ENCODE data around the gene SLC22A31.
"Not testable (repeated sequence)": the region's sequence is repeated elsewhere in the genome, so short reads cannot be mapped to it uniquely, and the experiment has no call there.

Gene SLC22A31

DNA sequence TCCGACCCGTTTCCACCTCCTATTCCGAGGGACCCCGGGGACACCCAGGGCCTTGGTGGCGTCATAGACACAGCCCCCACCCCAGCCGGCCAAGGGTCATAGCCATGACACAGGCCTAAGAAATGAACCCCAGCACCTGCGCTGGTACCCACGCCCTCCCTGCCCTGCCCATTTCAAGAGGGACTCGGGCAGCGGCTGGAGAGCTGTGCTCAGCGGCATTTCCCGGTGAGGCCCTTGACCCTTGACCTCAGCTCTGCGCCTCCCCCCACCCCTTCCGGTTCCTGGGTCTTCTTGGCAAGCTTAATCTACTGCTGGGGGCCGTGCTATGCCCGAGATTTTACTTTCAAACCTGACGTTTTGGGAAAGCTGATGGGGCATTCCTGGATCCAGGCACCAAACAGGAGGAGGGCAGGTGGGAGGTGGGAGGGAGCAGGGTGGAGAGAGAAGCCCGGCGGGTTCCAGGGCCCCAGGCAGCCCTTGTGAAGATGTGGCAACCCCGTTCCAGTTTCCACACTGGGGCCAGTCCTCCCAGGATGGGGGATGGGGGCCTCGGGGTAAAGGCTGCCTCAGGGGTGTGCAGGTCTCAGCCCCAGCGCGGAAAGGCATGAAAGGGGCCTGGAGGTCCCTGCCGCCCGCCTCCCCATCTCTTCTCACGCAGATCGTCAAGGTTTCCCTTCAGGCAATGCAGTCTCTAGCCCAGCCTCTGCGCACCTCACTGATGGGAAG, at the start of gene SLC22A31:
SLC22A31 (minus strand) TSS at position 414 of the 726 bp plus-strand sequence; CDS start at position 378, 36 bp downstream.
- DNase-seq: no peak

DNA sequence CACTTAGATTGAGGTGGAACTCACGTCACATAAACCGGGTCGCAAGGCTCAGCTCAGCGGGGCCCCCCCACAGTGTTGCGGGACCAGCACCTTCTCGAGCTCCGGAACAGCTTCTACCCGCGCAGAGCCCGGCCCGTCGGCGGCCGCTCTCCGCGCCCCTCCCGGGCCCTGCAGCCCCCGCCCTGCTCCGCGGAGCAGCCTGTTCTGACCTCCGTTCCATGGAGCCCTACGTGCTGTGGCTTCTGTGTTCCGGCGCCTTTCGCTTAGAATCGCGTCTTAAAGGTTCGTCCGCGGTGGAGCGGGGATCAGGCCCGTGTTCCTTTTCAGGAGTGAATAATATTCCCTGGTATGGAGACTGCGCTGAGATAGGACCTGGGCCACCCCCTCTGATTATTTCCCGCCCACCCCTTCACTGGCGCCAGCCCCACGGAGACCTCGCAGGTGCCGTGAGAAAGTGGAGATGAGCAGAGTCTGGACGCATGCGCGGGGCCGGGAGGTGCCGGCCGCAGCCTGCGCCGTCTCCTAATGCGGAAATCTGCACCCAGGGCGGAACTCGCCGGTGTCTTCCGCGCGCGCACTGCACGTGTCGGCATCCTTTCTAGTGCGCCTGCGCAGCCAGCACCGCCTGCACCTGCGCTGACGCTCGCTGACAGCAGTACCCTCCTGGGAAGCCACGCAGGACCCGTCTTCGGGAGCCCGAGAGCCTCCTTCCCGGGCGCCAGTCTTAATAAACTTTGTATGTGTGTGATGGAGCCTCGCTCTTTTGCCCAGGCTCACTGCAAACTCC, 48.1 kb upstream of the SLC22A31 start:
- no peak for DNase-seq

- DNase-seq: not testable (repeated sequence)
These were observed 47.4 kb upstream of the SLC22A31 start for GRCh38 chr16:89247734-89248075.

DNA sequence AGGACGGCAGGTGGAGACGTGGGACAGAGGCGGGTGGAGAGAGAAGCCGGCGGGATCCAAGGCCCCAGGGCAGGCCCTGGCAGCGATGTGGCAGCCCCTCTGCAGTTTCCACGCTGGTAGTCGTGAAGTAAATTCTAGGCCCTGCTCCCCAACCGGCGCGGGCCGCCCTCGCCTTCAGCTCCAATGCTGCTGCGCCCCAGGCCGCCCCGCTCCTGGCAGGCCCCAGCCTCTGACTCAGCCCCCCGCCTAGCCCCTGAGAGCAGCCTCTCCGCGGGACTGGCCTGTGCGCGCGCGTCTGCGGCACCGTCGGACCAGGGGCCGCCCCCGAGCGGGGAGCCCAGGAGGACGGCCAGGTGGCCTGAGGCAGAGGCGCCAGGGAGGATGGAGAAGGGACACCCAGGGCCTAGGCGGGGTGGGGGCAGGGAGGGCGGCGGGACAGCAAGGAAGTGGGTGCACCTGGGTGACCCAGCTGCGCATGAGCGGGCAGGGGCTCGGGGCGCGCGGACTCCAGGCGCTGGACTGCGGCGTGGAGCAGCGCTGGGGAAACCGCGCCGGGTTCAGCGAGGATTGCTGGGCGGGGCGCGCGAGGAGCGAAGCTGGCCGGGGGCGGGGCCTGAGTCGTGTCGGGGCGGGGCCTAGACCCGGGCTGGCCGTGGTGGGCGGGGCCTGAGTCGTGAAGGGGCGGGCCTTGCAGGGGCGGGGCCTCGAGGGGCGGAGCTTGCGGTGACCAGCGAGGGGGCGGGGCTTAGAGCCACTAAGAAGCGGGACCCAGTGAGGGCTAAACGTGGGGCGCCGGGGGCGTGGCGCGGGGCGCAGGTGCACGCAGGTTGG, 46.8 kb upstream of the SLC22A31 start:
- peak; percentile 90 for DNase-seq

DNA sequence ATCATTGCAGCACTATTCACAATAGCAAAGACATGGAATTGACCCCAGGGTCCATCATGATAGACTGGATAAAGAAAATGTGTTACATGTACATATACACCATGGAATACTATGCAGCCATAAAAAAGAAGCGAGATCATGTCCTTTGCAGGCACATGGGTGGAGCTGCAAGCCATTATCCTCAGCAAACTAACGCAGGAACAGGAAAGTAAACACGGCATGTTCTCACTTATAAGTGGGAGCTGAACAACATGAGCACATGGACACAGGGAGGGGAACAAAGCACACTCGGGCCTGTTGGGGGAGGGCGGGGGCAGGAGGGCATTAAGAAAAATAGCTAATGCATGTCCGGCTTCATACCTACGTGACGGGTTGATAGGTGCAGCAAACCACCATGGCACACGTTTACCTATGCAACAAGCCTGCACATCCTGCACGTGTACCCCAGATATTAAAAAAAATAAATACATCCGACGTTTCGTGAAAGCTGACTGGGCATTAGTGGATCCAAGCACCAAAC, 46.1 kb upstream of the SLC22A31 start:
- no peak for DNase-seq

DNA sequence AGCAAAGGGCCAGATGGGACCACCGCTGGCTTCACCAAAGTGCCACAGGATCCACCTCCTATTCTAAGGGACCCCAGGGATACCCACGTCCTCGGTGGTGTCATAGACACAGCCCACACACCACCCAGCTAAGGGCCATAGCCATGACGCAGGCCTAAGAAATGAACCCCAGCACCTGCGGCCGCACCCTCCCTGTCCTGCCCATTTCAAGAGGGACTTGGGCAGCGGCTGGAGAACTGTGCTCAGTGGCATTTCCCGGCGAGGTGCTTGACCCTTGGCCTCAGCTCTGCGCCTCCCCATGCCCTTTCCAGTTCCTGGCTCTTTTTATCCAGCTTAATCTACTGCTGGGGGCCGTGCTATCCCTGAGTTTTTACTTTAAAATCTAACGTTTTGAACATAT, 44.4 kb upstream of the SLC22A31 start:
- no peak for DNase-seq

- not testable (repeated sequence) for DNase-seq
These were observed 43.9 kb upstream of the SLC22A31 start for GRCh38 chr16:89244264-89244663.

DNA sequence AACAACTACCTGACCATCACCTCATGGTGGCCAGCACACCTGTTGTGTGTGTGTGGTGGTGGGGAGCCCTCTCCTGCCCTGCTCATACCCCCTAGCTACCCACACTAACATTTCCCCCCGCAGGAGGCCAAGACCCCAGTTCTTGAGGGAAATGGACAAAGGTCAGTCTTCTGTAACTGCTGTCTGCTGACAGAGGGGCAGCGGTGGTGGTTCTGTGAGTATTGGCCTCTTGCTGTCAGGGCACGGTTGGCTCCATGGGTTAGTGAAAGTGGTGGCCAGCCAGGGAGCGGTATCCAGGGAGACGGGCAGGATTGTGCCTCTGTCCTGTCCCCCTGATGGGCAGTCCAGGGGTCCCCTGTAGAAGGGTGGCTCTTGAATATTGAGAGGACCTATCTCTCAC, 43.3 kb upstream of the SLC22A31 start:
- no peak for DNase-seq

GRCh38 chr16:89242795-89243200, 42.5 kb upstream of the SLC22A31 start:
- no peak for DNase-seq

GRCh38 chr16:89241187-89242007, 41.1 kb upstream of the SLC22A31 start:
- peak; percentile 83 for DNase-seq

GRCh38 chr16:89237733-89238132, 37.4 kb upstream of the SLC22A31 start:
- no peak for DNase-seq

- no peak for DNase-seq
These were observed 33.5 kb upstream of the SLC22A31 start for GRCh38 chr16:89233678-89234490.

DNA sequence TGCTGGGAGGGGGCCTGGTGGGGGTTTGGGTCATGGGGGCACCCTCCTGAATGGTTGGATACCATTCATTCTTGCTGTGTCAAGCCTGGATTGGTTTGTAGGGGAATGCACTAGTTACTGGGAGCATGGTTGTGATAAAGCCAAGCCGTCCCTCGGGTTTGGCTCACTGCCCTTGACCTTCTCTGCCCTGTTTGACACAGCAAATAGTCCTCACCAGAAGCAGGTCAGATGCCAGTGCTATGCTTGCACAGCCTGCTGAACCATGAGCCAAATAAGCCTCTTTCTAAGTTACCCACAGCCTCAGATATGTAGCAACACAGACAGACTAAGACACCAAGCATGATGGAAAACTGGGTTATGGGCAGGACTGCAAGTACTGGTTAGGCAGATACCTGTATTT, 31.8 kb upstream of the SLC22A31 start:
- no peak for DNase-seq

DNA sequence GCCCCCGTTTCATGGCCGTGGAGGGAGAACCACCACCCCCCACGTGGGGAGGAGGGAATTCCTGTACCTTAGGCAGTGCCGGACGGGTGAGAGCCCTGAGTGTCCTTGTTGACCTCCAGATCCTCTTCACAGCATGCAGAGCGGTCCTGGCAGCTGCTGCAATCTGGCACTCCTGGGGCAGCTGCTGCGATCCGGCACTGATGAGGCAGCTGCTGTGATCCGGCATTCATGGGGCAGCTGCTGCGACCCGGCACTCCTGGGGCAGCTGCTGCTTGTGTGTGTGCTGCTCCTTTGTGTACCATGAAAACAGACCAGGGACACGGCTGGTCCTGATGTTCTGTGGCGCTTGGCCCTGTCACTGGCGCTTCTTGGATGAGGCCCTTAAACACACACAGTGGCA, 29.9 kb upstream of the SLC22A31 start:
- DNase-seq: peak; percentile 71

DNA sequence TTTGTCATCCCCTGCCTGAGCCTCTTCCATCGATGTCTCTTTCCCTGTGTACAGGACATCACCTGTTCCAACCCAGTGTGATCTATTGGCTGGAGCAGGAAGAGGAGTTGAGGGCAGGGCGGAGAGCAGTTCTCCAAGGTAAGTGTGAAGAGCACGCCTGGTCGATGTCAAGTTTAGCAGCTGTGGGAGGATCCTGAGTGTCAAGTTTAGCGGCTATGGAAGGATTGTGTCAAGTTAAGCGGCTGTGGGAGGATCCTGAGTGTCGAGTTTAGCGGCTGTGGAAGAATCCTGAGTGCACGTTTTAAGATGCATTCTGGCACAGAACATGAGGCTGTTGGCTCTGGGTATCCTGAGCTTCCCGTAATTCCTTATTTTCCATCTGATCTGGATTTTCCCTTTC, 24.3 kb upstream of the SLC22A31 start:
- DNase-seq: no peak

DNA sequence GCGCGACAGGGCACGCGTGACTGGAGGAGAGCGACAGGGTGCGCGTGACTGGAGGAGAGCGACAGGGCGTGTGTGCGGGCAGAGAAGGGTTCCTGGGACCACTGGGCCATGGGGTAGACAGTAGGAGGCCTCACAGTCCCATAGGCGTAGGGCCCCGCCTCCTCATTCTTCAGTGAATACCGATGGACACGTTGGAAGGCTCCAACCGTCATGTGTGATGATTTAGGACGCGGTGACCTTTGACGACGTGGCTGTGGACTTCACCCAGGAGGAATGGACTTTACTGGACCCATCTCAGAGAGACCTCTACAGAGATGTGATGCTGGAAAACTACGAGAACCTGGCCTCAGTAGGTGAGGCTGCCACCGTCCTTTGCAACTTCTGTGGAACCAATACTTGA, 22.6 kb upstream of the SLC22A31 start:
- DNase-seq: no peak

GRCh38 chr16:89221604-89222003, 21.3 kb upstream of the SLC22A31 start:
- no peak for DNase-seq

GRCh38 chr16:89219365-89219764, 19.0 kb upstream of the SLC22A31 start:
- no peak for DNase-seq

GRCh38 chr16:89217388-89218191, 17.3 kb upstream of the SLC22A31 start, which contains the start of gene ZNF778:
ZNF778 (plus strand) TSS chr16:89217703; CDS start chr16:89221128, 3,425 bp downstream.
- DNase-seq: peak; percentile 91

DNA sequence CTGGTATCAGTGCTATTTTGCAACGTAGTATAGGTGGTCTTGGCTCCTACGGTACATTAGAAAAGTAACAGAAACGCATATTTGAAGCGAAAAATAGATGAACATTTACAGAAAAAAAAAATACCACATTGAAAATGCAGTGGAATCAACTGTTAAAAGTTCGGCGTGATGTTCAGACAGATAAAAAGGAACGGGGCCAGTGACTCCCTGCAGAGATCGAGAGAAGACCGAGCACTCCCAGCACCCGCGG, 16.7 kb upstream of the SLC22A31 start:
- no peak for DNase-seq
